Measurements from ENCODE around the gene UBLCP1.

DNA sequence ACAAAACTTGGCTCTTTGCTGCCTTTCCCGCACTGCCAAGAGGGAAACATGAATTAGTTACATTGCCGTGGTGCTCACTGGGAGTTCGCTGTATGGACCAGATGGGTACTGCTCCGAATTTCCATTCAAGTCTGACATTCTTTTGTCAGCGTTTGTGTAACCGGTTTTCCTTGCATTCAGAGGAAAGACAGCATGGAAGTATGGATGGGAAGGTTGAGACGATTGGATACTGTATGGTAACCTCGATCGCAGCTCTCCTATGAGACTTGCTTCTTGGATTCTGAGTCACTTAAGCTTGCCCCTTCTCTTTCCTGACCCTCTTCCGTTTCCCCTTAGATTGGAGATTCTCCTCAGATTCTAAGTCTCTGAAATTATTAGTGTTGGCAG is 625 bp upstream of the UBLCP1 start:
- no peak for TF ChIP-seq EZH2phosphoT487 (IDR thresholded peaks at IDR 0.05; ENCODE audit: borderline replicate concordance, low read depth, low read length)
- TF ChIP-seq, protein P1, sequence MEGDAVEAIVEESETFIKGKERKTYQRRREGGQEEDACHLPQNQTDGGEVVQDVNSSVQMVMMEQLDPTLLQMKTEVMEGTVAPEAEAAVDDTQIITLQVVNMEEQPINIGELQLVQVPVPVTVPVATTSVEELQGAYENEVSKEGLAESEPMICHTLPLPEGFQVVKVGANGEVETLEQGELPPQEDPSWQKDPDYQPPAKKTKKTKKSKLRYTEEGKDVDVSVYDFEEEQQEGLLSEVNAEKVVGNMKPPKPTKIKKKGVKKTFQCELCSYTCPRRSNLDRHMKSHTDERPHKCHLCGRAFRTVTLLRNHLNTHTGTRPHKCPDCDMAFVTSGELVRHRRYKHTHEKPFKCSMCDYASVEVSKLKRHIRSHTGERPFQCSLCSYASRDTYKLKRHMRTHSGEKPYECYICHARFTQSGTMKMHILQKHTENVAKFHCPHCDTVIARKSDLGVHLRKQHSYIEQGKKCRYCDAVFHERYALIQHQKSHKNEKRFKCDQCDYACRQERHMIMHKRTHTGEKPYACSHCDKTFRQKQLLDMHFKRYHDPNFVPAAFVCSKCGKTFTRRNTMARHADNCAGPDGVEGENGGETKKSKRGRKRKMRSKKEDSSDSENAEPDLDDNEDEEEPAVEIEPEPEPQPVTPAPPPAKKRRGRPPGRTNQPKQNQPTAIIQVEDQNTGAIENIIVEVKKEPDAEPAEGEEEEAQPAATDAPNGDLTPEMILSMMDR (conservative IDR thresholded peaks at IDR 0.05; ENCODE audit: low read length), result no peak
